Measurements from ENCODE around the gene UPF2. TPM values are rescaled to one million over a fixed set of nuclear protein-coding genes. Genes with fewer than 3 reads are reported as not detected.
A peak's percentile ranks its signal among the peaks of the same experiment; 100 is the strongest.

UPF2 gene
- total and polyA plus RNA-seq, 2 of the 13 experiments (the other 11 are each of a cell fraction or from before 2014, with no cell fraction given), result 6.2 to 14.5 TPM

DNA sequence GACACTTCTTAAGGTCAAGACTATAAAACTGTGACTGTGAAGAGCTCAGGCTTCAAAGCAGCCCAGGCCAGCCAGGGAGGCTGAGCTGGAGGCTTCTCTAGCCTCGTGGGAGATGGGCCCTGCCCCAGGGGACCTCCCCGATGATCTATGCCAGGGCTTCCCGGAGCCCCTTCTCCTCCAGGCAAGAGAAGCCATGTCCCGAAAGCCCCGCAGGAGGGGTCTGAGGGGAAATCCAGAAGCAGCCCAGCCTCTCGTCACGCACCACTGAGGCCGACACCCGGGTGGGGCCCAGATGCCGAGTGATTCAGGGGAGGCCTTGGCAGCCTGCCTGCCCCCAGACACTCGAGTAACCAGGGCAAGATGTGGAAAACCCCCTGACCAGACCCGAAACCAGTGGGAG, 155.8 kb downstream of the UPF2 start (continued):
- TF ChIP-seq ZNF703 (CRISPR knock-in tag; IDR thresholded peaks at IDR 0.05; ENCODE audit: borderline replicate concordance) (no peak), PAF1 (CRISPR knock-in tag; IDR thresholded peaks at IDR 0.05) (no peak), NR2F6 (IDR thresholded peaks at IDR 0.05) (no peak), NR2F6 (CRISPR knock-in tag; IDR thresholded peaks at IDR 0.05) (no peak)
- TF ChIP-seq, protein P1, sequence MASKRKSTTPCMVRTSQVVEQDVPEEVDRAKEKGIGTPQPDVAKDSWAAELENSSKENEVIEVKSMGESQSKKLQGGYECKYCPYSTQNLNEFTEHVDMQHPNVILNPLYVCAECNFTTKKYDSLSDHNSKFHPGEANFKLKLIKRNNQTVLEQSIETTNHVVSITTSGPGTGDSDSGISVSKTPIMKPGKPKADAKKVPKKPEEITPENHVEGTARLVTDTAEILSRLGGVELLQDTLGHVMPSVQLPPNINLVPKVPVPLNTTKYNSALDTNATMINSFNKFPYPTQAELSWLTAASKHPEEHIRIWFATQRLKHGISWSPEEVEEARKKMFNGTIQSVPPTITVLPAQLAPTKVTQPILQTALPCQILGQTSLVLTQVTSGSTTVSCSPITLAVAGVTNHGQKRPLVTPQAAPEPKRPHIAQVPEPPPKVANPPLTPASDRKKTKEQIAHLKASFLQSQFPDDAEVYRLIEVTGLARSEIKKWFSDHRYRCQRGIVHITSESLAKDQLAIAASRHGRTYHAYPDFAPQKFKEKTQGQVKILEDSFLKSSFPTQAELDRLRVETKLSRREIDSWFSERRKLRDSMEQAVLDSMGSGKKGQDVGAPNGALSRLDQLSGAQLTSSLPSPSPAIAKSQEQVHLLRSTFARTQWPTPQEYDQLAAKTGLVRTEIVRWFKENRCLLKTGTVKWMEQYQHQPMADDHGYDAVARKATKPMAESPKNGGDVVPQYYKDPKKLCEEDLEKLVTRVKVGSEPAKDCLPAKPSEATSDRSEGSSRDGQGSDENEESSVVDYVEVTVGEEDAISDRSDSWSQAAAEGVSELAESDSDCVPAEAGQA (IDR thresholded peaks at IDR 0.05; ENCODE audit: low read depth), result no peak
- TF ChIP-seq, protein P1 (CRISPR knock-in tag; IDR thresholded peaks at IDR 0.05; ENCODE audit: borderline replicate concordance), result no peak
- TF ChIP-seq, protein P2, sequence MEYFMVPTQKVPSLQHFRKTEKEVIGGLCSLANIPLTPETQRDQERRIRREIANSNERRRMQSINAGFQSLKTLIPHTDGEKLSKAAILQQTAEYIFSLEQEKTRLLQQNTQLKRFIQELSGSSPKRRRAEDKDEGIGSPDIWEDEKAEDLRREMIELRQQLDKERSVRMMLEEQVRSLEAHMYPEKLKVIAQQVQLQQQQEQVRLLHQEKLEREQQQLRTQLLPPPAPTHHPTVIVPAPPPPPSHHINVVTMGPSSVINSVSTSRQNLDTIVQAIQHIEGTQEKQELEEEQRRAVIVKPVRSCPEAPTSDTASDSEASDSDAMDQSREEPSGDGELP (IDR thresholded peaks at IDR 0.05; ENCODE audit: borderline replicate concordance, low read depth), result no peak

DNA sequence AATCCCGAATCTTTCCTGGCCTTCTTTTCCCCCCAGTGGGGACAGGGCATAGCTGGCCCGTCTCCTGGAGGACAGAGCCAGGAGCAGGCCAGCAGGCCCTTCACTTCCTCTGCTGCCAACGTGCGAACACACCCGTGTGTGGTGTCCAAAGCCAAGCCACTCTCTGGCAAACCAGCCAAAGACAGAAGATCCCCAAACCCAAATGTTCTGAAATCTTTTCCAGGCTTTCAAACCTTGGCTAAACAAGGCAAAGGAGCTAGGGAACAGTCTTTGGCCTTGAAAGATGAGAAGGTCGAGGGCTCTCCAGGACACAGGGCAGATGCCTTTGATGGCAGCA, 156.5 kb downstream of the UPF2 start:
- no peaks in the 10 kb centered on the region for H3K9me3 ChIP-seq (ENCODE audit: low read length)
- H2AFZ ChIP-seq (ENCODE audit: low read length), result no peak overlapping the region
- WGBS (ENCODE audit: low lambda C conversion rate), result 20% methylated on average over 3 of the region's 6 CpGs
- no peaks in the 10 kb centered on the region for H4K20me1 ChIP-seq (ENCODE audit: insufficient read depth, low read length)
- no peak for FAIRE-seq
- no peak for DNase-seq (ENCODE audit: low spot score)
- CTCF ChIA-PET (ENCODE audit: low intra/inter-chr PET ratio, low total read pairs), result no interaction called here
- peaks cover 26% of the 10 kb centered on the region for H3K4me1 ChIP-seq (ENCODE audit: insufficient read depth, low read length)
- 0 out of 2 replicates have a peak overlapping the region, but pooled peaks have one; percentile 20 for H3K4me2 ChIP-seq (ENCODE audit: low read depth, low read length)
- H3K27ac ChIP-seq (ENCODE audit: extremely low read length, insufficient read depth, low read length), result no peak overlapping the region
- H3K4me3 ChIP-seq (replicated peaks in 1 of 3; ENCODE audit: insufficient read depth in 1 of 3, low read depth in 2 of 3, low read length in 3 of 3), result no peak overlapping the region
- in situ Hi-C loops (cut with HindIII; ENCODE audit: extremely low pct_ligation_motif_present, low pct_unique_long_range_greater_than_20kb) (no loop called here), intact Hi-C loops (cut with micrococcal nuclease; ENCODE audit: unreplicated experiment) (no loop called here)
- peak; percentile 22; the same call in 2 of the 3 replicates for ATAC-seq
- no peaks in the 10 kb centered on the region for H3K36me3 ChIP-seq (replicated peaks in 1 of 2; ENCODE audit: control insufficient read depth in 1 of 2, insufficient read depth in 2 of 2, low read length in 2 of 2)
- no peaks in the 10 kb centered on the region for H3K79me2 ChIP-seq (ENCODE audit: insufficient read depth, low read length)
- H3K9ac ChIP-seq (ENCODE audit: insufficient read depth, low read depth, low read length), result no peak overlapping the region
- 0 out of 5 replicates have a peak, but pooled peaks cover 0 to 2% of the 10 kb centered on the region in 2 experiments for H3K27me3 ChIP-seq (ENCODE audit: control insufficient read depth in 1 of 2, insufficient read depth in 2 of 2, low read length in 2 of 2)
- BruUV-seq (replicated peaks), result no TSS peak
- POLR2A ChIA-PET, result interaction anchor here (0.9 to 1.3 kb wide), 2 partner anchors 10 to 11 kb away, joined by 3 to 5 read pairs; no protein-coding TSS in a partner anchor
- TF ChIP-seq, protein P3, sequence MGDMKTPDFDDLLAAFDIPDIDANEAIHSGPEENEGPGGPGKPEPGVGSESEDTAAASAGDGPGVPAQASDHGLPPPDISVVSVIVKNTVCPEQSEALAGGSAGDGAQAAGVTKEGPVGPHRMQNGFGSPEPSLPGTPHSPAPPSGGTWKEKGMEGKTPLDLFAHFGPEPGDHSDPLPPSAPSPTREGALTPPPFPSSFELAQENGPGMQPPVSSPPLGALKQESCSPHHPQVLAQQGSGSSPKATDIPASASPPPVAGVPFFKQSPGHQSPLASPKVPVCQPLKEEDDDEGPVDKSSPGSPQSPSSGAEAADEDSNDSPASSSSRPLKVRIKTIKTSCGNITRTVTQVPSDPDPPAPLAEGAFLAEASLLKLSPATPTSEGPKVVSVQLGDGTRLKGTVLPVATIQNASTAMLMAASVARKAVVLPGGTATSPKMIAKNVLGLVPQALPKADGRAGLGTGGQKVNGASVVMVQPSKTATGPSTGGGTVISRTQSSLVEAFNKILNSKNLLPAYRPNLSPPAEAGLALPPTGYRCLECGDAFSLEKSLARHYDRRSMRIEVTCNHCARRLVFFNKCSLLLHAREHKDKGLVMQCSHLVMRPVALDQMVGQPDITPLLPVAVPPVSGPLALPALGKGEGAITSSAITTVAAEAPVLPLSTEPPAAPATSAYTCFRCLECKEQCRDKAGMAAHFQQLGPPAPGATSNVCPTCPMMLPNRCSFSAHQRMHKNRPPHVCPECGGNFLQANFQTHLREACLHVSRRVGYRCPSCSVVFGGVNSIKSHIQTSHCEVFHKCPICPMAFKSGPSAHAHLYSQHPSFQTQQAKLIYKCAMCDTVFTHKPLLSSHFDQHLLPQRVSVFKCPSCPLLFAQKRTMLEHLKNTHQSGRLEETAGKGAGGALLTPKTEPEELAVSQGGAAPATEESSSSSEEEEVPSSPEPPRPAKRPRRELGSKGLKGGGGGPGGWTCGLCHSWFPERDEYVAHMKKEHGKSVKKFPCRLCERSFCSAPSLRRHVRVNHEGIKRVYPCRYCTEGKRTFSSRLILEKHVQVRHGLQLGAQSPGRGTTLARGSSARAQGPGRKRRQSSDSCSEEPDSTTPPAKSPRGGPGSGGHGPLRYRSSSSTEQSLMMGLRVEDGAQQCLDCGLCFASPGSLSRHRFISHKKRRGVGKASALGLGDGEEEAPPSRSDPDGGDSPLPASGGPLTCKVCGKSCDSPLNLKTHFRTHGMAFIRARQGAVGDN (CRISPR knock-in tag; IDR thresholded peaks at IDR 0.05), result 0 out of 2 replicates have a peak, but pooled peaks have one; percentile 6
- TF ChIP-seq EED (CRISPR knock-in tag; IDR thresholded peaks at IDR 0.05) (0 out of 2 replicates have a peak, but pooled peaks have one; percentile 8), MEIS1 (CRISPR knock-in tag; IDR thresholded peaks at IDR 0.05; ENCODE audit: borderline replicate concordance) (no peak)
